Lower lobe of right lung (tissue), 2 donors: Measurements from ENCODE around the gene TKFC. TPM values are rescaled to one million over a fixed set of nuclear protein-coding genes. Genes with fewer than 3 reads are reported as not detected.

Experiments
- ATAC-seq, 2 donors: fragments of 200-7000 bp; cut with Tn5 transposase; one replicate each; pipeline ENCODE4 v1.9.1; 2020 to 2022; ENCODE audit warnings: mild to moderate bottlenecking in 2 of 2, moderate library complexity in 2 of 2
- DNase-seq: peaks from one replicate; pipeline ENCODE4 v3.0.0-alpha.2; 2020
- H3K27ac ChIP-seq: fragments of 200-600 bp; one replicate; pipeline ENCODE4 v1.8.0; 2022
- H3K27me3 ChIP-seq: fragments of 200-600 bp; one replicate; pipeline ENCODE4 v1.8.0; 2022; ENCODE audit warnings: low read depth
- H3K36me3 ChIP-seq: fragments of 200-600 bp; one replicate; pipeline ENCODE4 v1.8.0; 2022; ENCODE audit warnings: mild to moderate bottlenecking
- H3K4me1 ChIP-seq: fragments of 200-600 bp; one replicate; pipeline ENCODE4 v1.8.0; 2022
- H3K4me3 ChIP-seq: fragments of 200-600 bp; one replicate; pipeline ENCODE4 v1.8.0; 2022; ENCODE audit warnings: mild to moderate bottlenecking
- H3K9me3 ChIP-seq: fragments of 200-600 bp; one replicate; pipeline ENCODE4 v1.8.0; 2022
- CTCF ChIP-seq: fragments of 200-600 bp; IDR thresholded peaks from one replicate; pipeline ENCODE4 v1.8.0; 2022; ENCODE audit warnings: antibody characterized with exemption, mild to moderate bottlenecking
- intact Hi-C: fragments of 100-400 bp; cut with DNase I; formaldehyde crosslinking; loops from one replicate; pipeline ENCODE4 v1.11.0; 2022
- total RNA-seq: library from RNA; stranded (reverse); fragmentation: NEBNext Ultra II Directional; extraction: Animal tissue kit (Norgen Biotek cat#: 25700); gene quantifications from one replicate; pipeline ENCODE4 v1.2.1, GENCODE V29; 2021
- donor health status: DM: no; HTN: yes; CAD: no; lungs with severe emphysema.

TKFC gene
- total RNA-seq, 1 donor from 2014 or later, result 35.0 TPM

GRCh38 chr11:61347916-61348461, 15.0 kb downstream of the TKFC start:
- H3K27ac ChIP-seq, result no peak overlapping the region
- H3K4me3 ChIP-seq, result no peak overlapping the region
- no peak for TF ChIP-seq CTCF
- DNase-seq, result no peak
- no peaks in the 10 kb centered on the region for H3K27me3 ChIP-seq
- H3K9me3 ChIP-seq, result no peaks in the 10 kb centered on the region
- peak in 1 of 2 donors; percentile 45 for ATAC-seq
- H3K36me3 ChIP-seq, result peaks cover 76% of the 10 kb centered on the region
- no peaks in the 10 kb centered on the region for H3K4me1 ChIP-seq
- intact Hi-C loops, result no loop called here

- TF ChIP-seq CTCF, result no peak
- H3K36me3 ChIP-seq, result peaks cover 89% of the 10 kb centered on the region
- H3K27ac ChIP-seq, result no peak overlapping the region
- no peak for DNase-seq
- H3K4me3 ChIP-seq, result no peak overlapping the region
- no peak for ATAC-seq
- H3K9me3 ChIP-seq, result no peaks in the 10 kb centered on the region
- intact Hi-C loops, result no loop called here
- no peaks in the 10 kb centered on the region for H3K27me3 ChIP-seq
- no peaks in the 10 kb centered on the region for H3K4me1 ChIP-seq
Observed at GRCh38 chr11:61349189-61349751, 16.2 kb downstream of the TKFC start.

GRCh38 chr11:61349916-61350315, 16.9 kb downstream of the TKFC start:
- no peaks in the 10 kb centered on the region for H3K9me3 ChIP-seq
- no peak overlapping the region for H3K4me3 ChIP-seq
- H3K27ac ChIP-seq, result no peak overlapping the region
- H3K4me1 ChIP-seq, result no peaks in the 10 kb centered on the region
- no peaks in the 10 kb centered on the region for H3K27me3 ChIP-seq
- TF ChIP-seq CTCF, result no peak
- intact Hi-C loops, result no loop called here
- H3K36me3 ChIP-seq, result peaks cover 90% of the 10 kb centered on the region
- DNase-seq (no peak), ATAC-seq (no peak)

GRCh38 chr11:61350336-61350735, 17.3 kb downstream of the TKFC start:
- no peak for TF ChIP-seq CTCF
- no peak for DNase-seq
- peaks cover 85% of the 10 kb centered on the region for H3K36me3 ChIP-seq
- no peak overlapping the region for H3K27ac ChIP-seq
- intact Hi-C loops, result no loop called here
- no peak overlapping the region for H3K4me3 ChIP-seq
- H3K4me1 ChIP-seq, result no peaks in the 10 kb centered on the region
- no peaks in the 10 kb centered on the region for H3K9me3 ChIP-seq
- no peaks in the 10 kb centered on the region for H3K27me3 ChIP-seq
- no peak for ATAC-seq

- intact Hi-C loops, result no loop called here
- H3K36me3 ChIP-seq, result peaks cover 81% of the 10 kb centered on the region
Observed at GRCh38 chr11:61350803-61351202, 17.8 kb downstream of the TKFC start.

More at GRCh38 chr11:61350803-61351202, 17.8 kb downstream of the TKFC start:
- H3K9me3 ChIP-seq, result no peaks in the 10 kb centered on the region
- no peaks in the 10 kb centered on the region for H3K4me1 ChIP-seq
- DNase-seq, result no peak
- no peak for TF ChIP-seq CTCF
- no peak overlapping the region for H3K27ac ChIP-seq
- no peaks in the 10 kb centered on the region for H3K27me3 ChIP-seq
- no peak for ATAC-seq
- H3K4me3 ChIP-seq, result no peak overlapping the region
